Vagina (tissue), 2 donors: ENCODE results near the gene STXBP5.

Experiments
- CTCF ChIP-seq, 3 experiments: fragments of 450-650 bp in 2 of 3; fragments of 200-600 bp in 1 of 3; sonication (generic) in 1 of 3; IDR thresholded peaks; one replicate each; pipeline ENCODE4 v1.5.1; 2017 to 2019; ENCODE audit warnings: antibody characterized with exemption in 3 of 3, mild to moderate bottlenecking in 2 of 3, moderate library complexity in 2 of 3
- POLR2A ChIP-seq, 2 donors: fragments of 450-650 bp; IDR thresholded peaks; one replicate each; pipeline ENCODE4 v1.6.1; 2017; ENCODE audit warnings: antibody characterized with exemption in 2 of 2, mild to moderate bottlenecking in 2 of 2, moderate library complexity in 2 of 2
- POLR2AphosphoS5 ChIP-seq, 2 donors: sonication (generic); formaldehyde crosslinking; IDR thresholded peaks; one replicate each; pipeline ENCODE4 v1.9.0; 2017; ENCODE audit warnings: antibody characterized with exemption in 2 of 2, mild to moderate bottlenecking in 2 of 2, low read depth in 1 of 2; ENCODE audit not compliant: insufficient read depth in 1 of 2

- TF ChIP-seq POLR2A (IDR thresholded peaks at IDR 0.05), result no peak
- TF ChIP-seq CTCF (IDR thresholded peaks at IDR 0.05), result no peak
- TF ChIP-seq POLR2AphosphoS5 (IDR thresholded peaks at IDR 0.05; ENCODE audit: insufficient read depth in 1 of 2, low read depth in 1 of 2), result no peak
These were observed 25.9 kb upstream of the STXBP5 start for GRCh38 chr6:147178355-147178754.
